GM13976 (cell line): ENCODE measurements around the gene PITX2.

Experiments
- DNase-seq: peaks from one replicate; pipeline ENCODE4 v3.0.0; 2012; ENCODE audit warnings: low spot score
- in situ Hi-C: fragments of 300-500 bp; cut with MboI; formaldehyde crosslinking; loops from one replicate; pipeline ENCODE4 v1.12.0; 2022; ENCODE audit warnings: low sequenced_read_pairs, mixed read lengths, inconsistent platforms; ENCODE audit not compliant: unreplicated experiment
- TF ChIP-seq, protein P1 (sequence below): IDR thresholded peaks from 2 replicates; pipeline ENCODE4 v1.5.1; 2012; ENCODE audit warnings: borderline replicate concordance, mild to moderate bottlenecking; ENCODE audit not compliant: insufficient read depth; ENCODE audit errors: extremely low read depth, missing control alignments, control extremely low read depth

Gene PITX2

DNA sequence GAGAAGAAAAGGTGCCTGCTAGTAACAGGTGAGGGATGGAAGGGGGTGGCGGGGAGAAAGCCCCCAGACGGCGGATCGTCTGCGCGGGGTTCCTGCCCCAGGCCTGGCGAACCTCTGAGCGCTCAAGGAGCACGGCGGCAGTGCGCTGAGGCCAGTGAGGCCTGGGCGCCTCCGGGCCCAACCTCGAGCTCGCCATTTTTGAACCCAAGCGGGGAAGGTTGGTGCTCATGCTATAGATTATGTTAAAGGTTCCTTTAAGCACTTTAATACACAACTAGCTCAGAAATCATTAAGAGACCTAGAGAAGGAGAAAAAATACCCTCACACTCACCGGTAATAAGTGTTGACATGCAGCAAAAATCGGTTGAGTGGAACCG, 7.9 kb downstream of the PITX2 start:
- TF ChIP-seq, protein P1, sequence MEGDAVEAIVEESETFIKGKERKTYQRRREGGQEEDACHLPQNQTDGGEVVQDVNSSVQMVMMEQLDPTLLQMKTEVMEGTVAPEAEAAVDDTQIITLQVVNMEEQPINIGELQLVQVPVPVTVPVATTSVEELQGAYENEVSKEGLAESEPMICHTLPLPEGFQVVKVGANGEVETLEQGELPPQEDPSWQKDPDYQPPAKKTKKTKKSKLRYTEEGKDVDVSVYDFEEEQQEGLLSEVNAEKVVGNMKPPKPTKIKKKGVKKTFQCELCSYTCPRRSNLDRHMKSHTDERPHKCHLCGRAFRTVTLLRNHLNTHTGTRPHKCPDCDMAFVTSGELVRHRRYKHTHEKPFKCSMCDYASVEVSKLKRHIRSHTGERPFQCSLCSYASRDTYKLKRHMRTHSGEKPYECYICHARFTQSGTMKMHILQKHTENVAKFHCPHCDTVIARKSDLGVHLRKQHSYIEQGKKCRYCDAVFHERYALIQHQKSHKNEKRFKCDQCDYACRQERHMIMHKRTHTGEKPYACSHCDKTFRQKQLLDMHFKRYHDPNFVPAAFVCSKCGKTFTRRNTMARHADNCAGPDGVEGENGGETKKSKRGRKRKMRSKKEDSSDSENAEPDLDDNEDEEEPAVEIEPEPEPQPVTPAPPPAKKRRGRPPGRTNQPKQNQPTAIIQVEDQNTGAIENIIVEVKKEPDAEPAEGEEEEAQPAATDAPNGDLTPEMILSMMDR = no peak
- no peak for DNase-seq
- in situ Hi-C loops = no loop called here

- DNase-seq = no peak
- TF ChIP-seq, protein P1 = no peak
- in situ Hi-C loops = no loop called here
These were observed 8.5 kb downstream of the PITX2 start for GRCh38 chr4:110614173-110614963.

GRCh38 chr4:110613745-110614144, 9.1 kb downstream of the PITX2 start:
- TF ChIP-seq, protein P1 = no peak
- in situ Hi-C loops = no loop called here
- DNase-seq = no peak

GRCh38 chr4:110612631-110613269, 10.1 kb downstream of the PITX2 start:
- in situ Hi-C loops = no loop called here
- TF ChIP-seq, protein P1 = no peak
- DNase-seq = no peak

DNA sequence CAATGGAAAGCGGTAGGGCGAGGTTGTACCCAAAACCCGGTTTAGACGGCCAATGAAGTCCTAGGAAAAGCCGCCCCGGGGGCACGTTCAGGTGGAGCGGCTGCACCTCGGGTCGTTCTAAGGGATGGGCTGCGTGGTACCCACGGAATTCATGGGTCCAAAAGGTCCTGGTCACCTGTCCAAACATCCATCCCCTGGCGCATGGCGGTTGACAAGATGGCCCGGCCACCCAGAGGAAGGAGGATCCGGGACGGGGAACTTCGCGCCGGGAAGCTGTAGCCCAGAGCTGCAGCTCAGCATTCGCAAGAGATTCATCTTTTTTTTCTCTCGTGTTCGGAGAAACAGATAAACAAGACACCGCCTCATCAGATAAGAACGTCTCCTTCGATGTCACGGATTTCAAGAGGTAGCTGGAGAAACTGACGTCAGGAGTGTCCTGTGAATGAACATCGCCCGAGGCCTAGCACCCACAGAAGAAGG, 10.9 kb downstream of the PITX2 start:
- DNase-seq = no peak
- TF ChIP-seq, protein P1 = no peak
- in situ Hi-C loops = no loop called here

DNA sequence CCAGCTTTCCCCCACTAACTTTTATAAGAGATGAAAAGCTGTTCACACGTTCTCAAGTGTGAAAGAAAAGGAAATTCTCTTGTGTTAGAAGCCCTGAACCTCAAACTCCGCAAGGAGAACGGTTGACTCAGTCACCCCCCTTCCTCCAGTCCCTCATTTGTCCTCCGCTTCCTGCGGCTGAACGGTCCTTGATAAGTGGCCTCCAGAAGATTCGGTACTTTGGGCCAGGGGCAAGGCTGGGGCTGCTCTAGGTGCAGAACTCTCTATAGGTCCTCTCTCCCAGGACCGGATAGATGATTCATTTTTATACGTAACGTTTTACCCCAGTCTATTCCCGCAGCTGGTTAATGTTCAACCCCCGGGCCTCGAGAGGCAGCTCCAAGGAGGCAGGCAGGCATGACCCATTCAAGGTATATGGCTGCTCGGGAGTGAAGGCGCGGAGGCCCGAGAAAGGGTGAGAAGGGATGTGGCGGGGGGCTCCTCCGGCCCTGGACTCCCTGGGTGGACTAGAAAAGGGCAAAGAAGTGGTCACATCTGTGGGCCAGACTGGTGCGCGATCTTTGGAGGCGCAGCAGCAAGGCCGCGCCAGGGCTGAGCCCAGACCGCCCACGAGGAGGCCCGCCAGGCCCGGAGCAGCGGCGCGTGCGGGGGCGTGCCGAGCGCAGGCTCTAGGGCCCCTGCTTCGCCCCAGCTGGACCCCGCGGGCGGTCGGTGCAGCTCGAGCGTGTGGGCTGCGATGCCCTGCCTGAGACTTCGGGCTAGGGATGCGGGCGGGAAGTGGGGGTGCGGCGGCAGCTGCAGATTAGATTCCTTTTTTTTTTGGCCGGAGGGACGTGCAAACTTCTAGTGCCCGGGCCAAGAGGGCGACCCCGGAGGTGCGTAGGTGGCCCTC, 11.7 kb downstream of the PITX2 start:
- no peak for DNase-seq
- in situ Hi-C loops = no loop called here
- TF ChIP-seq, protein P1 = no peak
